HG02642 (cell line): Measurements from ENCODE around the gene TMEM147.
A peak's percentile ranks its signal among the peaks of the same experiment; 100 is the strongest.

Experiments
- ATAC-seq: cut with Tn5 transposase; IDR thresholded peaks from one replicate; pipeline ENCODE4 v1.9.1; 2021; ENCODE audit warnings: mild to moderate bottlenecking; ENCODE audit not compliant: unreplicated experiment, poor library complexity

The TMEM147 gene, protein sequence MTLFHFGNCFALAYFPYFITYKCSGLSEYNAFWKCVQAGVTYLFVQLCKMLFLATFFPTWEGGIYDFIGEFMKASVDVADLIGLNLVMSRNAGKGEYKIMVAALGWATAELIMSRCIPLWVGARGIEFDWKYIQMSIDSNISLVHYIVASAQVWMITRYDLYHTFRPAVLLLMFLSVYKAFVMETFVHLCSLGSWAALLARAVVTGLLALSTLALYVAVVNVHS

DNA sequence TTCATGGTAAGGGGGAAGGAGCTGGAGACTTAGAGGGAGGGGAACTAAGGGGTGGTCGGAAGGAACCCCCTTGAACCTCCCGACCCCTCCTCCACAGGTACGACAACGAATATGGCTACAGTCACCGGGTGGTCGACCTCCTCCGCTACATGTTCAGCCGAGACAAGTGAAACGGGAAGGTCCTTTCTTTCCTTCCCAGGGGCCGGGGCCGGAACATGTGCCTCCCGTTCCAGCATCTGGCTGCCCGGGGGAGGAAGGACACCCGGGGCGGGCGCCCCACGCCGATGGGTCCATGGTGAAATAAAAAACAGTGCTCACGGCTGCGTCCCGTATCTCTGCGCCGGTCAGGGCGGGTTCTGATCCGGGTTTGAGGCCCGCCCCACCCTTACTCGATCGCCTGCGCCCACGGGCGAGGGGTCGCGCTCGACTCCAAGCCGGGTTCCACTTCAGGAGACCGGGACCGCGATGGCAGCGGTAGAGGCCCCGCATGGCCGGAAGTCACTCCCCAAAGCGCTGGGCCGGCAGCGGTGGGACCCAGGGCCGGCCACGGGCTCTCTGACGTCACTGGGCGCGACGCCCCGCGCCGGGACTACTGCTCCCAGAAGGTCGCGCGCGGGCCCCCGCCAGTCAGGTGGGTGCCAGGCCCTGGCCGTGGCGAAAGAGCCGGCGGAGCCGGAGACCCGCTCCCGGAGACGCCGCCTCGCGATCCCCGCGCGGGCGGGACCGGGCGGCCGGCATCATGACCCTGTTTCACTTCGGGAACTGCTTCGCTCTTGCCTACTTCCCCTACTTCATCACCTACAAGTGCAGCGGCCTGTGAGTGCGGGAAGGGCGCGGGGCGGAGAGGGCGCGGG is at the start of gene TMEM147:
TSS of gene TMEM147 (plus strand) at position 626 of the 854 bp plus-strand sequence. CDS start at position 740, 114 bp downstream.
- peak; percentile 83 for ATAC-seq

DNA sequence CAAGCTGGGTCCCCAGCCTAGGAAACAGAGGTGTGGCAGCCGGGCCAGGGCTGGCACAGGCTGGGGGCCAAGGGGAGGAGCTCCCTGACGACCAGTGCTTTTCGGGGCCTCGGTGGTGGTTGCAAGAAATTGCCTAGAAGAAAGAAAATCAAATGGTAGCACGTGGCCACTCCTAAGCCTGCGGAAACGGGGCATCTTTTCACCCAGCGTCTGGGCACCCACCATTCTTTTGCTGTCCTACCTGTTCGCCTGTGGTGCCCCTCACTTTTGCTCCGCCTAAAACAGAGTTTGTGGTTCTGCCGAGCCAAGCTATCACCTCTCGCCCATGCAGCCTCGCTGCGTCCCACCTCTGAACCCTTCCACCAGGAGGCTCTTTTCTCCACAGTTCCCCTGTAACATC is 48.0 kb upstream of the TMEM147 start:
- no peak for ATAC-seq

DNA sequence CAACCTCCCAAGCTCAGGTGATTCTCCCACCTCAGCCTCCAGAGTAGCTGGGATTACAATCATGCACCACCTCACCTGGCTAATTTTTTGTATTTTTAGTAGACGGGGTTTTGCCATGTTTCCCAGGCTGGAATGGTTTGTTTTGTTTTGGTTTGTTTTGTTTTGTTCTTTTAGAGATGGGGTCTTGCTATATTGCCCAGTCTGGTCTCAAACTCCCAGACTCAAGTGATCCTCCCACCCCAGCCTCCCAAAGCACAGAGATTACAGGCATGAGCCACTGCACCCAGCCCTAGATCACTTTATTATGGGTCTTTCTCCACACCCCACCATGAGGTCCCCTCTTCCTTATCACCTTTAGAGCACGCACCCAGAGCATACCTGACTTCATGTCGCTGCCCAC is 47.2 kb upstream of the TMEM147 start:
- ATAC-seq: no peak

DNA sequence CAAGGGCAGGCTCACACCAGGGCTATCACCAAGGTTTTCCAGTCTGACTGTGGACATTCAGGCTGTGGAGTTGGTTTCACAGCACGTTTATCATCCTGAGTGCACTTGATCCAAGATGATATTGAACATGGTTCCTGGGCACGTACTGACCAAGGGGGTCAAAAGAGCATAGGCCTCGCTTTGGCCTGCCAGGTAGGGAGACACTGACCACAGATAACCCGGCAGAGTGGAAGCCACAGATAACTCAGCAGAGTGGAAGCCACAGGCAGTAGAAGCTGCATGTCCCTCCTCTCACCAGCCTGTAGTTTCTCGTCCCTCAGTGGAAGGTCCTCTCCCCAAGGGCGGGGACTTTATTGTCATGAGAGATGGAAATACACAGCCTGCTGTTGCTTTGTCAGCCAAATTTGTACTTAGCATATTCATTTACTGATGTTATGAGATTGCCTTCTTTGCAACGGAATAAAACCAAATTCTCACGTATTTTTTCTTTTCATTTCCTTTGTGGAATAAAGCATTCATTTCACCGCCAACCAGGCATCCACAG is 46.4 kb upstream of the TMEM147 start:
- no peak for ATAC-seq

- ATAC-seq: no peak
These were observed 44.8 kb upstream of the TMEM147 start for GRCh38 chr19:35500611-35501010.

GRCh38 chr19:35501684-35502083 is 43.7 kb upstream of the TMEM147 start:
- no peak for ATAC-seq

- ATAC-seq: no peak
These were observed 42.7 kb upstream of the TMEM147 start for GRCh38 chr19:35502751-35503150.

- no peak for ATAC-seq
These were observed 39.4 kb upstream of the TMEM147 start for GRCh38 chr19:35506011-35506410.

DNA sequence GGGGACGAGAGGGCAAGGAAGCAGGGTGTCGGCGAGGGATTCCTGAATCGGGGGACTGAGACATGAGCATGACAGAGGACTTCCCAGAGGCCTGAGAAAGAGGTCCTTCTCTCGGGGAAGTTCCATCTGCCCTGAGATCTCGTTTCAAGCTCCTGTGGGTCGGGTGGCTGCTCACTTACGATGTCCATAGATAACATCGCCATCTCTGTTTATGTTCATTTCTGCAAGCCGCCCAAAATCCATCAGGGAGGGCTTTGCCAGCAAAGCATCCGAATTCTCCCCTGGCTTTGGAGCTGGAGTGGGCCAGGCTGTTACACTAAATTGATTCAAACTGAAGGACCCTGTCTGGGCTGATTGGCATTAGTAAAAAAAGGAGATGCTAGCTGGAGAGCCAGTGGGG is 37.9 kb upstream of the TMEM147 start:
- no peak for ATAC-seq

- ATAC-seq: no peak
These were observed 37.3 kb upstream of the TMEM147 start for GRCh38 chr19:35508129-35508528.

GRCh38 chr19:35509018-35509652 is 36.3 kb upstream of the TMEM147 start:
- no peak for ATAC-seq

- ATAC-seq: peak; percentile 59
These were observed 35.4 kb upstream of the TMEM147 start for GRCh38 chr19:35509861-35510625.

GRCh38 chr19:35510626-35510964 is 34.8 kb upstream of the TMEM147 start:
- ATAC-seq: no peak

DNA sequence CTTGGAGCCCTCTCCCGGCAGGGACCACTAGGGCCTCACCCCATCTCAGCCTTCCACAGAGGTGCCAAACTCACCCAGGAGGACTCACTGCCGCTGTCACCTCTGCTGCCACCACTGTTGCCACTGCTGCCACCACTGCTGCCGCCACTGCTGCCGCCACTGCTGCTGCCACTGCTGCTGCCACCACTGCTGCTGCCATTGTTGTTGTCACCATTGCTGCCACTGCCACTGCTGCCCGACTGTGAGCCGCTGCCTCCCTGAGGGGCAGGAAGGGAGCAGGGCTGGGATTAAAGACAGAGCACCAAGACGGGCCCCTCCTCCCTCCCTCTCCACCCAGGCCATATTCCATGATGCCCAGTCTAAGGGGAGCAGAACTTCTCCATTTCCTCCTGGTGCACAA is 34.1 kb upstream of the TMEM147 start:
- no peak for ATAC-seq

DNA sequence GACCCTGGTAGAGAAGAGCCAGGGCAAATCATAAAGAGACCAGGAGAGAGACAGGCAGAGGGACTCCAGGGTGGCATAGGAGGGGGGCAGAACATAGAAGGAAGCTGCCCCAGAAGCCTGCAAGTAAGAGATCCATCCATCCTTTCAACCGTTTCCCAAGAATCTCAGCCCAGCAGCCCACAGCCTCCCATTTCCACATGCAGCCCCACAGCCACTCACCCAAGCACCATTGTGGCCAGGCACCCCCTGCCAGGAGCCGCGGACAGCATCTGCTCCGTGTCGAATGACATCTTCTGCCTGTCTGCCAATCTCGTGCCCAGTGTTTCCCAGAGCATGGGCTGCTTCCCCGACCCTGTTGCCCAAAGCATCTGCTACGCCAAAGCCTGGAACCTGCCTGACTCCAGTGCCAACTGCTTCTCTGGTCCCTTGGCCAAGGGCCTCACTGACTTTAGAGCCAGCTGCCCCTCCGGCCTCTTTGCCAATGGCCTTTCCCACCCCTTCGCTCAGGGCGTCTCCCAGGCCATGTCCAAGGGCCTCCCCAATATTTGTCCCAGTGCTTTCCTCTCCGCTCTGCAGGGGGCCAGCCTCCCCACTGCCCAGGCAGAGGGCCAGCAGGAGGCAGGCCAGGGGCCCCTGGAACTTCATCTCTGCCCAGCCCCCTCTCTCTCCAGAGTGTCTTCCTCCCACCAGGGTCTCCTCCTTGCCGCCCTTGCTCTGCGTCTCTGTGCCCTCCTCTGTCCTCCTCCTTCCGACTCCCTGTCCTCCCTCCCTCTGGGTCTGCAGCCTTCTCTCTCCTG is 32.4 kb upstream of the TMEM147 start:
- ATAC-seq: no peak

DNA sequence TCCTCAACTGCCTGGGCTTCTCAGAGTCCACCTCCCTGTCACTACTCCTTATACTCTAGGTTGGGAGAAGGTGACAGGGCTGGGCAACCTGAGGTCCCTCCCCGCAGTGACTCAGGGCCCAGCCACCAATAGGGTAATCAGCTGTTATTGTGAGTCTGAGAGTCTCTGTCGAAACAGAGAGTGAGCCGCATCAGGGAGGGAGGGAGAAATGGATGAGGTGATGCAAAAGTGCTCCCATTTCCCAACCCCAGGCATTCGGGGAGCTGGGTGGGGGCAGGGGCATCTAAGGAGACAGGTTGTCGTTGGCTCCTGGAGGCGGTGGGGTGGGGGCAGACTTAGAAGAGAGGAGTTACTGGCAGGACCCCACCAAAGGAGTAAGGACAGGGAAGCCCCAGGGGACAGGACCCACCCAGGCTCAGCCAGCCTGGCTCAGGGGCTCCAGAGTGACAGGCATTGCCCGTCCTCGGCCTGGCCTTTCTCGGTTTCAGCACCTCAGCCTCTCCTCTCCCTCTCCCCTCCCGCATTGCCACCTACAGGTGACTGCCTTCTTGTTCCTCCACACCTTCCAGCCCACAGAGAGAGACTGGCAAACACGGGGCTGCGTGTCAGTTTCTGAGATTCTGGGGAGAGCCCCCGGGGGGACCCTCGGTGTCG is 31.7 kb upstream of the TMEM147 start, which contains the start of gene DMKN:
TSS of gene DMKN (minus strand) at position 22 of the 654 bp plus-strand sequence. CDS start 174 bp downstream, outside the sequence.
- ATAC-seq: no peak

GRCh38 chr19:35514282-35514809 is 31.1 kb upstream of the TMEM147 start:
- ATAC-seq: no peak

GRCh38 chr19:35516310-35516709 is 29.1 kb upstream of the TMEM147 start:
- ATAC-seq: no peak

- ATAC-seq: no peak
These were observed 28.1 kb upstream of the TMEM147 start for GRCh38 chr19:35517342-35517741.
